Epithelial cell of esophagus (primary cell): ENCODE measurements around the gene TFF1.

ENCODE experiments used
- DNase-seq: peaks from one replicate; pipeline ENCODE4 v3.0.0; 2010; ENCODE audit warnings: low read depth
- H3K4me3 ChIP-seq: 2 replicates; pipeline ENCODE4 v1.5.1; 2011; ENCODE audit warnings: mild to moderate bottlenecking, low read length, control low read depth
- TF ChIP-seq, protein P1 (sequence below): IDR thresholded peaks from 2 replicates; pipeline ENCODE4 v1.5.1; 2011; ENCODE audit warnings: low read depth, mild to moderate bottlenecking, low read length, control low read depth, inconsistent platforms; ENCODE audit not compliant: insufficient read depth; ENCODE audit errors: missing control alignments

TFF1 gene

DNA sequence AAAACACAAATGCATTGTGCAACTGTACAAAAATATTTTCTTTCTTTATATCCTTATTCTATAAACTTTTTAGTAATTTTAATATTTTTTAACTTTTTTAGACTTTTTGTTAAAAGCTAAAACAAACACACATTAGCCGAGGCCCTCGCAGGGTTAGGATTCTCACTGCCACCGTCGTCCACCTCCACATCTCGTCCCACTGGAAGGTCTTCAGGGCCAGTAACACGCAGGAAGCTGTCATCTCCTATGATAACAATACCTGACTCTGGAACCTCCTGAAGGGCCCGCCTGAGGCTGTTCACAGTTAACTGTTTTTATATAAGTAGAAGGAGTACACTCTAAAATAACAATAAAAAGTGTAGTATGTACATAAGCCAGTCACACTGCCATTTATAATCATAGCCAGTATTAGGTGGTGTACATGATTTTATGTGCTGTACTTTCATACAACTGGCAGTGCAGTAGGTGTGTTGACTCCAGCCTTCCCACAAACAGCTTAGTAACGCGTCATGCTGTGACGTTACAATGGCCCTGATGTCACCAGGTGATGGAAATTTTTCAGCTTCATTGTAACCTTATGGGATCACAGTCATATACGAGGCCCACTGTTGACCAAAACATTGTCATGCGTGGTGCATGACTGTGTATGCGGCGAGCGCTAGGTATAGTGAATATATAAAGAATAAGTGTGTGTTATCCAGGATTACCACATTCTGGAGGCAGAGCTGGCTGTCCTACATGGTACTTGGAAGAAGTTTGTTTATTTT lies 24.4 kb downstream of the TFF1 start:
- no peak for DNase-seq
- no peak overlapping the region for H3K4me3 ChIP-seq
- TF ChIP-seq, protein P1, sequence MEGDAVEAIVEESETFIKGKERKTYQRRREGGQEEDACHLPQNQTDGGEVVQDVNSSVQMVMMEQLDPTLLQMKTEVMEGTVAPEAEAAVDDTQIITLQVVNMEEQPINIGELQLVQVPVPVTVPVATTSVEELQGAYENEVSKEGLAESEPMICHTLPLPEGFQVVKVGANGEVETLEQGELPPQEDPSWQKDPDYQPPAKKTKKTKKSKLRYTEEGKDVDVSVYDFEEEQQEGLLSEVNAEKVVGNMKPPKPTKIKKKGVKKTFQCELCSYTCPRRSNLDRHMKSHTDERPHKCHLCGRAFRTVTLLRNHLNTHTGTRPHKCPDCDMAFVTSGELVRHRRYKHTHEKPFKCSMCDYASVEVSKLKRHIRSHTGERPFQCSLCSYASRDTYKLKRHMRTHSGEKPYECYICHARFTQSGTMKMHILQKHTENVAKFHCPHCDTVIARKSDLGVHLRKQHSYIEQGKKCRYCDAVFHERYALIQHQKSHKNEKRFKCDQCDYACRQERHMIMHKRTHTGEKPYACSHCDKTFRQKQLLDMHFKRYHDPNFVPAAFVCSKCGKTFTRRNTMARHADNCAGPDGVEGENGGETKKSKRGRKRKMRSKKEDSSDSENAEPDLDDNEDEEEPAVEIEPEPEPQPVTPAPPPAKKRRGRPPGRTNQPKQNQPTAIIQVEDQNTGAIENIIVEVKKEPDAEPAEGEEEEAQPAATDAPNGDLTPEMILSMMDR = no peak

DNA sequence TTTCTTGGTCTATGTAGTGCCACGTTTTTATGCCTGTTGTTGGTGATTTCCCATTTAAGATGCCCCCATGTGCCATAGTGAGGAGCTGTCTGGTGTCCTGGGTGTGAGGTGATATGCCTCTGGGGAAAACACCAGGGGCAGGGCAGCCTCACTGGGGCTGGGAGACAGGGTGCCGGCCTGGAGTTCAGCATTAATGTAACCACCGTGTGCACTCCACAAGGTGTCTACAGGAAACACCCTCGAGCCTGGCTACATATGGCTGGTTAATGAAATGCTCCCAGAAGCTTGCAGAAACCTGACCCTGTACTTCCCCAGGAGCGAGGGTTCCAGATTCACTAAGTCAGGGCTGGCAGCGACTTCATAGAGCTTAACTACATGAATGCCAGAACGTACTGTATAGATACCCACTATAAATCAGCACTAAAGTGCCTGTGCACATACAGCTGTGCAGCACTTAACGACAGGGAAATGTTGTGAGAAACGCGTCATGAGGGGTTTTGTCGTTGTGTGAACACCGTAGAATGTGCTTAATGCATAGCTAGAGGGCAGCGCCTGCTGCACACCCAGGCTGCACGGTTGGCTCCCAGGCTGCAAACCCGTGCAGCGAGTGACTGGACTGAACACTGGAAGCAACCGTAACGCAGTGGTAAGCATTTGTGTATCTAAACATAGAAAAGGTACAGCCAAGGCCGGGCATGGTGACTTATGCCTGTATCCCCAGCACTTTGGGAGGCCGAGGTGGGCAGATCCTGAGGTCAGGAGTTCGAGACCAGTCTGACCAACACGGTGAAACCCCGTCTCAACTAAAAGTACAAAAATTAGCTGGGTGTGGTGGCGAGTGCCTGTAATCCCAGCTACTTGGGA lies 25.9 kb downstream of the TFF1 start:
- no peak for DNase-seq
- TF ChIP-seq, protein P1 = no peak
- no peak overlapping the region for H3K4me3 ChIP-seq

DNA sequence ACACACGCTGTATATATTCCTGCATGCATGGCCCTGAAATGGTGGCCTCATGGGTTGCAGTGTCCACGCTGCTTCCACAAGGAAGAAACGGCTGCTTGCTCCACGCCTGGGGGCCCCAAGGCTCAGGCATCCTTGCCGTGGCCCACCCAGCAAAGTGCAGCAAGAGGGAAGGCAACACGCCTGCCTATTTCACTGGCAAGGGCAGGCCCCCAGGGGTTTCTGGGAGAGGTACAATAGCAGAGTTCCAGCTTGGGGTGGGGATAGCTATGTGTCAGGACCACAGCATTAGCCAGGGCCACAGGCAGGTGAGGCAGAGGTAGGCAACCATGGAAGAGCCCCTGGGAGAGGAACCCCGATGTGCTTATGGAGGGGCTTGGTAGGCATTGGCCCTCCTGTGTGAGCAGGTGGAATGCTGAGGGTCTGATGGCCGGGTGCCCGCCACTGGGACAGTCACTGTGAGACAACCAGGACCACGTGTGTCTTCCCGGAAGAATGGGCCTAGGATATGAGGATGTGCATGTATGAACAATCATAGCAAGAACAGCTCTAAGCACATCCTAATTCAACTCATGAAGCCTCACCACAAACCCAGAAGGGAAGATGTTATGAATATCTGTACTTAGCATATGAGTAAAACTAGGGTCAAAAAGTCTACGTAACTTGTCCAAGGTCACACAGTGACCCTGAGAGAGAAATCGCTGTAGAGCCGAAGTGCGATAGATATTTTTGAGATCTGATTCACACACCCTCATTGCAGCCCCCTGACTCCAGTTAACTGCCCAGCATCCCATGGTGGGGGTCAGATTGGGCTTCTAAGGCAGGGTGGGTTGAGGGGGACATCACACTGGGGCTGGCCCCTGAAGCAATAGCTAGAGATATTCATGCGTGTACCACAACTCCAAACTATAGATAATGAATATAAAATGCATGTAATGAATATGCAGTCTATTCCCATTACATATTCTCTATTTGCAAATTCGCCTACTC lies 27.3 kb downstream of the TFF1 start:
- no peak overlapping the region for H3K4me3 ChIP-seq
- no peak for DNase-seq
- TF ChIP-seq, protein P1 = no peak

DNA sequence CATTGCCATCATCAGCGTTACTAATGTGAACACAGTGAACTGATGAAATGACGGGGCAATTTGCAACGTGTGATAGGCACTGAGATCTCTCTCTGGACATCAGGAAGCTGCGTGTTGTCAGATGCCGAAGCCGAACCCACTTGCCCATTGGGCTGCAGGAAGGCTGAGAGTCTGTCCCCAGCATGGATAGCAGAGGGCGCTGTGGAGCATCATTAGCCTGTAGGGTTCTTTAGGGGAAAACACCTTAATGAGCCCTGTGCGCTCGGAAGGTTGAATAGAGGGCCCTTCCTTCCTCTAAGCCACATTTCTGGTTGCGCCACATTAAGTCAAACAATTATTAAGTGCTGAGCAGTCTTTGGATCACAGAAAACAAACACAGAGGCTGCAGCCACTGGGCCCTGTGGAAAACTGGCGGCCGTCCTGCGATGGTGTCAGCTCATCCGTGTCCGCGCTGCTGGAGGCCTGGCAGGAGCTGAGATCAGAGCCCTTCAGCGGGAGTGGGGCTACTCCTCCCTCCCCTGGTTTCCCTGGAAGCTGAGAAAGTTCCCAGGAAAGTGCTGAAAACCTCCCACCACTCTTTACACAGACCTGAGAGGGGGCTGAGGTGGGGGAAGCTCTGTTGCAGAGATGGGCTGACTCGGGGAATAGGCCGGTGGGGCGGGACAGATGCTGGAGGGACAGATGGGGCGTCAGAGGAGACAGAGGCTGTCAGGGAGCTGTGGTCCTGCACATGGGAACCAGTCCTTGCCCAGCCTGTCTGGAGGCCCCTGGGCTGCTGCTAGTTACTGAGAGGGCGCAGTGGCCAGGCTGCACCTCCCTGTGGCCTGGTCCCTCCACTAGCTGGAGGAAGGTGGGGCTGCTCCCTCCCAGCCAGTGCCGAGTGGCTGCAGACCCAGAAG lies 28.3 kb downstream of the TFF1 start:
- no peak overlapping the region for H3K4me3 ChIP-seq
- DNase-seq = peak; percentile 84
- TF ChIP-seq, protein P1 = peak; percentile 87

DNA sequence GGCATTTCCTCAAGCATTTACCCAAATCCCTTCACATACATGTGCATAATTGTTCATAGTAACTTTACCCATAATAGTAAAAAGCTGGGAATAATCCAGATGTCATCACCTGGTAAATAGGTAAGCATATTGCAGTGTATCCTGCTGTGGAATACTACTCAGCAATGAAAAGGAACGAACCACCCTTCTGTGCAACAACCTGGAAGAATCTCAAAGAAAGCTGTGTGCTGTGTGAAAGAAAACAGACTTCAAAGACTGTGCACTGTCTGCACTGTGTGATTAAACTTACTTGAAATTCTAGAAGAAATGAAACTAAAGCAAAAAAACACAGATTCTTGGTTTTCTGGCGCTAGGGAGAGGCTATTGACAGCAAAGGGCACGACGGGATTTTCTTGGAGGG lies 29.1 kb downstream of the TFF1 start:
- TF ChIP-seq, protein P1 = no peak
- no peak for DNase-seq
- H3K4me3 ChIP-seq = no peak overlapping the region
